H1 (cell line): Measurements from ENCODE around the gene AP1S3. TPM values are rescaled to one million over a fixed set of nuclear protein-coding genes. Genes with fewer than 3 reads are reported as not detected.

Experiments
- CTCF ChIA-PET: fragments of 300-600 bp; sonication (Branson Sonifier 250); formaldehyde crosslinking; loops from one replicate; lab custom pipeline; 2021; ENCODE audit not compliant: partially characterized antibody; lab: Charles Lee
- POLR2A ChIA-PET: fragments of 300-600 bp; sonication (Branson Sonifier 250); formaldehyde crosslinking; loops from one replicate; lab custom pipeline; 2021; ENCODE audit warnings: inconsistent platforms; ENCODE audit not compliant: partially characterized antibody; lab: Charles Lee
- DNase-seq, 2 experiments: peaks; one replicate each; pipeline versions ENCODE4 v3.0.0 to v3.0.0-alpha.2; 2010 to 2022; ENCODE audit warnings: low spot score in 2 of 2, low read depth in 1 of 2, mixed read lengths in 1 of 2
- FAIRE-seq: peaks from 2 replicates; lab custom pipeline; 2011; peaks lifted over from hg19 to GRCh38; lab: Jason Lieb, UNC
- H2AFZ ChIP-seq: 2 replicates; pipeline ENCODE4 v1.8.1; 2012; ENCODE audit warnings: low read length, inconsistent platforms
- H2AK5ac ChIP-seq: 2 replicates; pipeline ENCODE4 v1.6.1; 2013; ENCODE audit warnings: low read depth, low read length
- H2BK120ac ChIP-seq: replicated peaks from 2 replicates; pipeline ENCODE3; 2013; ENCODE audit warnings: low read depth, low read length, inconsistent platforms
- H2BK12ac ChIP-seq: 2 replicates; pipeline ENCODE4 v1.6.1; 2013; ENCODE audit warnings: low read depth, low read length
- H2BK15ac ChIP-seq: 2 replicates; pipeline ENCODE4 v1.6.1; 2013; ENCODE audit warnings: low read length
- H2BK20ac ChIP-seq: 2 replicates; pipeline ENCODE4 v1.6.1; 2013; ENCODE audit warnings: low read length
- H2BK5ac ChIP-seq: 2 replicates; pipeline ENCODE4 v1.6.1; 2013; ENCODE audit warnings: low read depth, low read length
- H3K14ac ChIP-seq: 2 replicates; pipeline ENCODE4 v1.6.1; 2013; ENCODE audit warnings: inconsistent platforms; ENCODE audit not compliant: insufficient read length
- H3K18ac ChIP-seq: 2 replicates; pipeline ENCODE4 v1.6.1; 2013; ENCODE audit warnings: low read length; ENCODE audit errors: extremely low read depth
- H3K23ac ChIP-seq: 2 replicates; pipeline ENCODE4 v1.6.1; 2013; ENCODE audit warnings: inconsistent platforms; ENCODE audit not compliant: insufficient read length
- H3K23me2 ChIP-seq: 2 replicates; pipeline ENCODE4 v1.6.1; 2013; ENCODE audit warnings: low read depth, low read length
- H3K27ac ChIP-seq: 2 replicates; pipeline ENCODE4 v1.6.1; 2011; ENCODE audit warnings: low read depth, low read length, inconsistent platforms
- H3K27me3 ChIP-seq, 4 experiments: replicated peaks in 1 of 4; 1 replicate in 1 of 4; 2 replicates in 3 of 4; pipeline versions ENCODE4 v1.6.1 to v1.8.1; 2011 to 2013; ENCODE audit warnings: low read length in 3 of 4, mild to moderate bottlenecking in 3 of 4, inconsistent platforms in 2 of 4, mixed read lengths in 2 of 4, moderate library complexity in 1 of 4; ENCODE audit not compliant: control insufficient read depth in 3 of 4, insufficient read depth in 3 of 4; ENCODE audit errors: extremely low read depth in 1 of 4
- H3K36me3 ChIP-seq, 4 experiments: 2 replicates each; pipeline versions ENCODE4 v1.6.1 to v1.8.1; 2011 to 2013; ENCODE audit warnings: mild to moderate bottlenecking in 4 of 4, low read length in 3 of 4, moderate library complexity in 2 of 4, control low read depth in 1 of 4, inconsistent platforms in 1 of 4; ENCODE audit not compliant: insufficient read depth in 4 of 4, control insufficient read depth in 2 of 4
- H3K4ac ChIP-seq: replicated peaks from 2 replicates; pipeline ENCODE3; 2013; ENCODE audit warnings: low read length, low read depth, mixed read lengths, inconsistent platforms; ENCODE audit not compliant: insufficient read length
- H3K4me1 ChIP-seq, 4 experiments: replicated peaks in 1 of 4; 1 replicate in 1 of 4; 2 replicates in 3 of 4; pipeline versions ENCODE4 v1.6.1 to v1.8.1; 2011 to 2013; ENCODE audit warnings: low read length in 3 of 4, inconsistent platforms in 2 of 4, mixed read lengths in 1 of 4; ENCODE audit not compliant: insufficient read depth in 4 of 4, control insufficient read depth in 3 of 4
- H3K4me2 ChIP-seq, 2 experiments: 2 replicates each; pipeline versions ENCODE4 v1.6.1 to v1.8.1; 2011 to 2013; ENCODE audit warnings: low read depth in 2 of 2, low read length in 2 of 2, control low read depth in 1 of 2, inconsistent platforms in 1 of 2, mild to moderate bottlenecking in 1 of 2; ENCODE audit not compliant: insufficient read depth in 1 of 2
- H3K4me3 ChIP-seq, 4 experiments: fragments of 200-600, 300-600 bp in 1 of 4; sonication (generic), shearing (Covaris generic), sonication (Bioruptor Twin) in 1 of 4; 2 replicates each; pipeline versions ENCODE4 v1.5.1 to v1.8.1; 2011 to 2016; ENCODE audit warnings: low read length in 4 of 4, low read depth in 3 of 4, control low read depth in 2 of 4, inconsistent platforms in 2 of 4, mild to moderate bottlenecking in 2 of 4, mixed read lengths in 1 of 4, moderate library complexity in 1 of 4; ENCODE audit not compliant: insufficient read depth in 2 of 4; ENCODE audit errors: extremely low read depth in 1 of 4
- H3K56ac ChIP-seq: replicated peaks from 2 replicates; pipeline ENCODE3; 2013; ENCODE audit warnings: low read depth, mild to moderate bottlenecking, mixed read lengths, low read length, inconsistent platforms; ENCODE audit not compliant: insufficient read length
- H3K79me1 ChIP-seq: 2 replicates; pipeline ENCODE4 v1.6.1; 2013; ENCODE audit warnings: low read depth, low read length, control low read depth
- H3K79me2 ChIP-seq, 2 experiments: 2 replicates each; pipeline versions ENCODE4 v1.6.1 to v1.8.1; 2012 to 2013; ENCODE audit warnings: low read length in 2 of 2, mild to moderate bottlenecking in 2 of 2, inconsistent platforms in 1 of 2; ENCODE audit not compliant: insufficient read depth in 2 of 2, control insufficient read depth in 1 of 2
- H3K9ac ChIP-seq, 4 experiments: replicated peaks in 1 of 4; 1 replicate in 1 of 4; 2 replicates in 3 of 4; pipeline versions ENCODE4 v1.6.1 to v1.8.1; 2011 to 2013; ENCODE audit warnings: low read depth in 3 of 4, low read length in 3 of 4, control low read depth in 2 of 4, mild to moderate bottlenecking in 2 of 4, moderate library complexity in 2 of 4, inconsistent platforms in 1 of 4; ENCODE audit errors: extremely low read depth in 1 of 4
- H3K9me3 ChIP-seq, 2 experiments: 2 replicates each; pipeline versions ENCODE4 v1.6.1 to v1.8.1; 2012 to 2013; ENCODE audit warnings: mild to moderate bottlenecking in 2 of 2, moderate library complexity in 2 of 2, control low read depth in 1 of 2, inconsistent platforms in 1 of 2, low read depth in 1 of 2, low read length in 1 of 2, mixed read lengths in 1 of 2; ENCODE audit not compliant: insufficient read depth in 2 of 2
- H4K20me1 ChIP-seq, 2 experiments: replicated peaks in 1 of 2; 2 replicates each; pipeline versions ENCODE3 to v1.8.1; 2011 to 2013; ENCODE audit warnings: inconsistent platforms in 2 of 2, low read length in 2 of 2, mild to moderate bottlenecking in 1 of 2; ENCODE audit not compliant: insufficient read depth in 2 of 2, control insufficient read depth in 1 of 2
- H4K5ac ChIP-seq: 2 replicates; pipeline ENCODE4 v1.6.1; 2013; ENCODE audit warnings: low read length, low read depth, mixed read lengths, inconsistent platforms; ENCODE audit not compliant: insufficient read length
- H4K8ac ChIP-seq: 2 replicates; pipeline ENCODE4 v1.8.0; 2013; ENCODE audit warnings: mild to moderate bottlenecking, moderate library complexity, low read length, inconsistent platforms; ENCODE audit not compliant: insufficient read depth; ENCODE audit errors: extremely low read depth
- H4K91ac ChIP-seq: replicated peaks from 2 replicates; pipeline ENCODE3; 2013; ENCODE audit warnings: low read length, mixed read lengths, inconsistent platforms; ENCODE audit not compliant: insufficient read length
- CHD1 ChIP-seq: IDR thresholded peaks from 2 replicates; pipeline ENCODE4 v1.6.1; 2012; ENCODE audit warnings: low read depth, low read length, improper control_type of control experiment
- CTCF ChIP-seq, 3 experiments: IDR thresholded peaks; 1 replicate in 2 of 3; 2 replicates in 1 of 3; pipeline versions ENCODE4 v1.5.1 to v1.6.1; 2011; ENCODE audit warnings: low read length in 3 of 3, mild to moderate bottlenecking in 3 of 3, inconsistent platforms in 2 of 3, low read depth in 1 of 3, moderate library complexity in 1 of 3; ENCODE audit not compliant: insufficient read depth in 1 of 3; ENCODE audit errors: control extremely low read depth in 1 of 3
- MAX ChIP-seq: IDR thresholded peaks from 2 replicates; pipeline ENCODE4 v1.6.1; 2012; ENCODE audit warnings: inconsistent platforms
- PHF8 ChIP-seq: fragments of 200-600 bp; sonication (generic); conservative IDR thresholded peaks from 2 replicates; pipeline ENCODE4 v1.7.1; 2012; ENCODE audit warnings: low read depth, mild to moderate bottlenecking, inconsistent platforms, low read length, moderate library complexity
- POLR2AphosphoS5 ChIP-seq: IDR thresholded peaks from 2 replicates; pipeline ENCODE4 v1.6.1; 2011; ENCODE audit warnings: low read depth, low read length
- RNF2 ChIP-seq: fragments of 200-900, 300-1000 bp; sonication (generic); IDR thresholded peaks from 2 replicates; pipeline ENCODE4 v1.7.1; 2016; ENCODE audit warnings: borderline replicate concordance, low read depth, mild to moderate bottlenecking, antibody characterized with exemption, low read length; ENCODE audit not compliant: poor library complexity, severe bottlenecking; ENCODE audit errors: missing control alignments
- SP4 ChIP-seq: IDR thresholded peaks from 2 replicates; pipeline ENCODE4 v1.6.1; 2012; ENCODE audit warnings: low read length, inconsistent platforms
- TAF7 ChIP-seq: optimal IDR thresholded peaks from 2 replicates; pipeline ENCODE3; 2011; ENCODE audit warnings: low read depth, mild to moderate bottlenecking, inconsistent platforms, low read length, moderate library complexity, borderline replicate concordance
- TBP ChIP-seq: IDR thresholded peaks from 2 replicates; pipeline ENCODE4 v1.6.1; 2011; ENCODE audit warnings: low read depth, low read length, improper control_type of control experiment
- WGBS, 2 experiments: shearing (Covaris generic) in 1 of 2; methylation state at CpG; one replicate each; pipeline versions ENCODE4 v1.1.6 to v1.1.7; 2013 to 2015; ENCODE audit warnings: low lambda C conversion rate in 2 of 2, mixed read lengths in 2 of 2, inconsistent platforms in 1 of 2, low coverage in 1 of 2, missing lambda C conversion rate in 1 of 2; ENCODE audit not compliant: insufficient replicate concordance in 2 of 2, insufficient coverage in 1 of 2, insufficient read length in 1 of 2; ENCODE audit errors: extremely low coverage in 1 of 2, missing lambda C conversion rate in 1 of 2; 5-methylcytosine and 5-hydroxymethylcytosine counted together
- polyA plus RNA-seq, 7 experiments: library from polyadenylated mRNA; depleted of rRNA in 3 of 7; stranded (reverse) in 5 of 7; unstranded in 2 of 7; fragments of >200 nt in 5 of 7; fragments of 200-250 nt in 2 of 7; gene quantifications; 1 replicate in 5 of 7; 2 replicates in 1 of 7; 4 replicates in 1 of 7; pipeline versions ENCODE4 v1.2.1 to v1.2.3, GENCODE V29; 2011 to 2013; ENCODE audit warnings: missing spikeins in 2 of 7, mixed read lengths in 2 of 7
- total RNA-seq: library from RNA; stranded (reverse); fragmentation: NEBNext Ultra II Directional; extraction: Animal tissue kit (Norgen Biotek cat#: 25700); gene quantifications from 2 replicates; pipeline ENCODE4 v1.2.1, GENCODE V29; 2021

AP1S3 gene
- total and polyA plus RNA-seq, 2 of the 8 experiments (the other 6 are each of a cell fraction or from before 2014, with no cell fraction given) = 3.9 to 20.2 TPM

- FAIRE-seq (no peak), DNase-seq (no peak)
- Histone ChIP-seq H2AK5ac (no peak overlapping the region), H2BK12ac (no peak overlapping the region), H3K4me3 (no peak overlapping the region), H3K36me3 (peaks cover 0 to 7% (median 0%) of the 10 kb centered on the region in 4 experiments; a peak in 3 of 8 replicates), H3K4me2 (no peak overlapping the region), H3K4ac (no peak overlapping the region), H3K79me1 (no peaks in the 10 kb centered on the region), H4K5ac (no peak overlapping the region), H3K79me2 (no peaks in the 10 kb centered on the region), H4K20me1 (no peaks in the 10 kb centered on the region), H3K23me2 (no peaks in the 10 kb centered on the region), H2BK5ac (no peak overlapping the region), H2AFZ (no peak overlapping the region), H4K8ac (no peak overlapping the region), H2BK120ac (no peak overlapping the region), H2BK15ac (no peak overlapping the region), H4K91ac (no peak overlapping the region), H3K27ac (no peak overlapping the region), H3K27me3 (no peaks in the 10 kb centered on the region), H3K56ac (no peak overlapping the region), H3K9ac (no peak overlapping the region), H2BK20ac (no peak overlapping the region), H3K23ac (no peak overlapping the region), H3K4me1 (no peaks in the 10 kb centered on the region), H3K14ac (no peak overlapping the region), H3K18ac (no peak overlapping the region), H3K9me3 (no peaks in the 10 kb centered on the region)
- no peak for TF ChIP-seq POLR2AphosphoS5
- TF ChIP-seq TAF7 = no peak
- no peak for TF ChIP-seq RNF2
- TF ChIP-seq MAX = no peak
- no peak for TF ChIP-seq TBP
- no peak for TF ChIP-seq SP4
- no peak for TF ChIP-seq CHD1
- TF ChIP-seq PHF8 = no peak
- TF ChIP-seq CTCF (IDR thresholded peaks at IDR 0.05; ENCODE audit: control extremely low read depth in 1 of 3, insufficient read depth in 1 of 3, low read depth in 1 of 3, low read length in 3 of 3) = no peak
- ChIA-PET POLR2A (no interaction called here), CTCF (interaction anchor here (1.2 to 1.9 kb wide), 4 partner anchors 9 to 89 kb away, joined by 3 to 6 read pairs (median 4); no protein-coding TSS in a partner anchor)
- 96% methylated on average over 4 of the region's 4 CpGs; no CpG with 5 or more reads in 1 of the 2 experiments for WGBS, 2 experiments
These were observed 65.9 kb downstream of the AP1S3 start for GRCh38 chr2:223771475-223771874.
